ENCODE measurements around the gene SAMD11.

GRCh38 chr1:916173-917075, 7.3 kb upstream of the SAMD11 start:
- TF ChIP-seq CTCF (IDR thresholded peaks at IDR 0.05; ENCODE audit: low read depth, low read length, missing input control): no peak
- no peak for TF ChIP-seq RAD21 (IDR thresholded peaks at IDR 0.05)
- TF ChIP-seq GABPA (IDR thresholded peaks at IDR 0.05 in 1 of 2, conservative IDR thresholded peaks at IDR 0.05 in 1 of 2): no peak
- no peak for TF ChIP-seq HNF4A (conservative IDR thresholded peaks at IDR 0.05)
- no peak for TF ChIP-seq MAX (IDR thresholded peaks at IDR 0.05)
- no peak for TF ChIP-seq YY1 (IDR thresholded peaks at IDR 0.05)
- no peak for TF ChIP-seq ZBTB33 (IDR thresholded peaks at IDR 0.05)
- TF ChIP-seq REST (IDR thresholded peaks at IDR 0.05): no peak
- no peak for TF ChIP-seq SP1 (IDR thresholded peaks at IDR 0.05)
